GM03348 (cell line): ENCODE data around the gene RNF19B.

Experiments used
- DNase-seq: peaks from one replicate; pipeline ENCODE4 v3.0.0; 2012; ENCODE audit warnings: low spot score

Gene RNF19B

DNA sequence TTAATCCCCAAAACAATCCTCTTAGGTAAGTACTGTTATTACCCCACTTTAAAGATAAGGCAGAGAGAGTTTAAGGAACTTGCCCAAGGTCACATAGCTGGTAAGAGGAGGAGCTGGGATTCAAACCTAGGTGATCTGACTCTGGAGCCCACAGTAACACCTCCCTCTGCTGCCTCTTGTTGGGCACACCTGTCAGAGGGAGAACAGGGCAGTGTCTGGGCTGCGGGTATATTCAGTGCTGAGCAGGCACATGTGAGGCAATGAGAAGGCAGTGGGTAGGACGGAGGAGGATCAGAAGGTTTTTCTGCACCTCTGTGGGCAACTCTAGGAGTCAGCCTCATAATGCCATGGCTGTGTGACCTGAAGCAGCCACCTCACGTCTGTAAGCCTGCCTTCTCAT, 76.5 kb downstream of the RNF19B start:
- no peak for DNase-seq

DNA sequence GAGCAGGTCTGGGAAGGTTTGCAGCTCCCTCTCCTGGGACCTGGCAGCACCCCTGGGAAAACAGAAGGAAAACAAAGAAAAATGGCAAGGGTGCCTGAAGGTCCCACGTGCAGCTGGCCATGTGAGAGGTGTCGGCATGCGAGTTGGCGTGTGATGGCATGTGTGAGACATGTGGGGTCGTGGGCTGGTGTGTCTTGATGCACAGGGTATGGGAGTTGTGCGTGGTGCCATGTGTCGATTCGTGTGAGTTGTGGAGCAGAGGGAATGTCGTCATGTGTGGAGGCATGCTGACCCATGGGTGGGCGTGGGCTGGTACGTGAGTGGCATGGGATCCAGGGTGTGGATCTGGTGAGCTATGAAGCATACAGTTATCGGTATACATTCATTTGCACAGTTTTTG, 77.0 kb downstream of the RNF19B start:
- DNase-seq: no peak

DNA sequence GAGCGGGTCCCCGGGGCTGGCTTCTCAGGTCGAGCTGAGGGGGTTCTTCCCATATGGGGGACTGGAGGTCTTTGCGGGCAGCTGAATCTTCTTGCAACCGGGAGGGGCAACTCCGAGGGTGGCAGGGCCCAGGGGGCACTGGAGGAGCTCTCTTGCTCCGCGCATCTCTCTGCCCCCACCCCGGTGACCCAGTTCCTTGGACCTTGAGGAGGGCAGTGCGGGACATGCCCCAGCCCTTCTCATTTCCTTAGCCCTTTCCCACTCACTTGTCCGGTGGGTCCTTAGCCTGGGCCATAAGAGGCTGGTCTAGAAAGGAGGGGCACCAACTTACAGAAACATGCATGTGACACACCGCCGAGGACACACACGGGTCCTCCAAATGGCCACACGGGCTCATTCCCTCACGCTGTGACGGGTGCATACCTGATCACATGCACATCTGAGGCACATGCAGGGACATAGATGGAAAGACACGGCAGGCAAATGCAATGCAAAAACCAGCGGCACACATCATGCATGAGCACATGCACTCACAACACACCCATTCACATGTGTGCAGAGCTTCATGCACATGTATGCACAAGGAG, 77.7 kb downstream of the RNF19B start:
- DNase-seq: no peak
